Chondrocyte (in vitro differentiated cells): Measurements from ENCODE around the gene INPP4B. TPM values are rescaled to one million over a fixed set of nuclear protein-coding genes. Genes with fewer than 3 reads are reported as not detected.

ENCODE experiments used
- DNase-seq: peaks from one replicate; pipeline ENCODE4 v3.0.0; 2021; ENCODE audit warnings: mixed read lengths, low spot score
- H3K27ac Mint-ChIP-seq: one replicate; pipeline ENCODE4 v1.8.0; 2021; ENCODE audit warnings: mild to moderate bottlenecking, moderate library complexity, mixed read lengths; ENCODE audit not compliant: unreplicated experiment
- H3K27me3 Mint-ChIP-seq: 2 replicates; pipeline ENCODE4 v1.8.0; 2021; ENCODE audit warnings: low read depth, mixed read lengths
- H3K36me3 Mint-ChIP-seq: 2 replicates; pipeline ENCODE4 v1.8.0; 2021; ENCODE audit warnings: low read depth, mixed read lengths
- H3K4me1 Mint-ChIP-seq: 2 replicates; pipeline ENCODE4 v1.8.0; 2021; ENCODE audit warnings: low read depth, mild to moderate bottlenecking, mixed read lengths
- H3K4me3 Mint-ChIP-seq: one replicate; pipeline ENCODE4 v1.8.0; 2021; ENCODE audit warnings: mild to moderate bottlenecking, moderate library complexity, mixed read lengths; ENCODE audit not compliant: unreplicated experiment
- H3K9me3 Mint-ChIP-seq: 2 replicates; pipeline ENCODE4 v1.8.0; 2021; ENCODE audit warnings: low read depth, mixed read lengths
- CTCF ChIP-seq: fragments of 200-600 bp; sonication (generic); IDR thresholded peaks from 2 replicates; pipeline ENCODE4 v1.5.0; 2021; ENCODE audit warnings: antibody characterized with exemption, mild to moderate bottlenecking, moderate library complexity
- total RNA-seq: library from RNA; stranded (reverse); gene quantifications from 3 replicates; pipeline ENCODE4 v1.2.1, GENCODE V29; 2021

INPP4B gene
- total RNA-seq, 1 donor from 2014 or later: 30.0 TPM

GRCh38 chr4:142355421-142355930 is 490.6 kb downstream of the INPP4B start:
- Mint-ChIP-seq H3K27me3 (no peaks in the 10 kb centered on the region), H3K27ac (no peak overlapping the region), H3K9me3 (peaks cover 6% of the 10 kb centered on the region), H3K36me3 (no peaks in the 10 kb centered on the region), H3K4me1 (peaks cover 72% of the 10 kb centered on the region), H3K4me3 (no peak overlapping the region)
- no peak for DNase-seq
- TF ChIP-seq CTCF: no peak

- peaks cover 77% of the 10 kb centered on the region for H3K4me1 Mint-ChIP-seq
- H3K36me3 Mint-ChIP-seq: no peaks in the 10 kb centered on the region
- no peaks in the 10 kb centered on the region for H3K27me3 Mint-ChIP-seq
- no peak for DNase-seq
- TF ChIP-seq CTCF: no peak
- no peak overlapping the region for H3K4me3 Mint-ChIP-seq
- peaks cover 6% of the 10 kb centered on the region for H3K9me3 Mint-ChIP-seq
- H3K27ac Mint-ChIP-seq: peak overlapping the region; percentile 4
Observed at GRCh38 chr4:142354794-142355420, 491.2 kb downstream of the INPP4B start.

- H3K27me3 Mint-ChIP-seq: no peaks in the 10 kb centered on the region
Observed at GRCh38 chr4:142354041-142354440, 492.1 kb downstream of the INPP4B start.

GRCh38 chr4:142353149-142353738 is 492.9 kb downstream of the INPP4B start:
- Mint-ChIP-seq H3K4me1 (peaks cover 82% of the 10 kb centered on the region), H3K27ac (peak overlapping the region; percentile 52), H3K36me3 (no peaks in the 10 kb centered on the region), H3K27me3 (no peaks in the 10 kb centered on the region), H3K9me3 (peaks cover 1% of the 10 kb centered on the region), H3K4me3 (no peak overlapping the region)
- no peak for DNase-seq
- peak; percentile 99 for TF ChIP-seq CTCF

More at GRCh38 chr4:142354041-142354440, 492.1 kb downstream of the INPP4B start:
- no peak for DNase-seq
- H3K27ac Mint-ChIP-seq: no peak overlapping the region
- peaks cover 6% of the 10 kb centered on the region for H3K9me3 Mint-ChIP-seq
- peaks cover 80% of the 10 kb centered on the region for H3K4me1 Mint-ChIP-seq
- H3K4me3 Mint-ChIP-seq: no peak overlapping the region
- no peak for TF ChIP-seq CTCF
- no peaks in the 10 kb centered on the region for H3K36me3 Mint-ChIP-seq

GRCh38 chr4:142352712-142353111 is 493.4 kb downstream of the INPP4B start:
- no peak overlapping the region for H3K4me3 Mint-ChIP-seq
- no peaks in the 10 kb centered on the region for H3K27me3 Mint-ChIP-seq
- peaks cover 78% of the 10 kb centered on the region for H3K4me1 Mint-ChIP-seq
- DNase-seq: no peak
- TF ChIP-seq CTCF: no peak
- H3K36me3 Mint-ChIP-seq: no peaks in the 10 kb centered on the region
- H3K27ac Mint-ChIP-seq: peak overlapping the region; percentile 52
- no peaks in the 10 kb centered on the region for H3K9me3 Mint-ChIP-seq
